Epithelial cell of esophagus (primary cell): ENCODE results near the gene OR5H2.
"Not testable (repeated sequence)": the region's sequence is repeated elsewhere in the genome, so short reads cannot be mapped to it uniquely, and the experiment has no call there.

Source experiments
- DNase-seq: peaks from one replicate; pipeline ENCODE4 v3.0.0; 2010; ENCODE audit warnings: low read depth
- H3K4me3 ChIP-seq: 2 replicates; pipeline ENCODE4 v1.5.1; 2011; ENCODE audit warnings: mild to moderate bottlenecking, low read length, control low read depth
- TF ChIP-seq, protein P1 (sequence below): IDR thresholded peaks from 2 replicates; pipeline ENCODE4 v1.5.1; 2011; ENCODE audit warnings: low read depth, mild to moderate bottlenecking, low read length, control low read depth, inconsistent platforms; ENCODE audit not compliant: insufficient read depth; ENCODE audit errors: missing control alignments

The OR5H2 gene

DNA sequence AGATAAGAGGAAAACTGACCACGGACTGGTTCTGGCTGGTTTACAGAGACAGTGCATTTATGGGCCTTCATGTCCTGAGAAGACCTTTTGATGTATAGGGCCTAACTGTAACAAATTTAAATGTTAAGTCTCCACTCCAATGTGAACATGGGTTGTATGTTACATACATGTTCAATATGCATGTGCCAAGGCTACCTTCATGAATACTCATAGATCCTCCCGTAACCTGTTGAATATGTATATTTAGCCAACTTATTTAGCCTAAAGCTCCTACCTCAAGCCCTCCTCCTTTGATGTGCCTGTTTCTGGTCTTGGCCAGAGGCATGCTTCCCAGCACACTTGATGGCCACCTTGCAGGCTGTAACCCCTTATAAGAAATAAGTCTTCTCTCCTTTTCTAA lies at the start of gene OR5H2:
Gene OR5H2, plus strand, starts transcription at position 301 of the 400 bp plus-strand sequence. CDS start 398 bp downstream, outside the sequence.
- TF ChIP-seq, protein P1, sequence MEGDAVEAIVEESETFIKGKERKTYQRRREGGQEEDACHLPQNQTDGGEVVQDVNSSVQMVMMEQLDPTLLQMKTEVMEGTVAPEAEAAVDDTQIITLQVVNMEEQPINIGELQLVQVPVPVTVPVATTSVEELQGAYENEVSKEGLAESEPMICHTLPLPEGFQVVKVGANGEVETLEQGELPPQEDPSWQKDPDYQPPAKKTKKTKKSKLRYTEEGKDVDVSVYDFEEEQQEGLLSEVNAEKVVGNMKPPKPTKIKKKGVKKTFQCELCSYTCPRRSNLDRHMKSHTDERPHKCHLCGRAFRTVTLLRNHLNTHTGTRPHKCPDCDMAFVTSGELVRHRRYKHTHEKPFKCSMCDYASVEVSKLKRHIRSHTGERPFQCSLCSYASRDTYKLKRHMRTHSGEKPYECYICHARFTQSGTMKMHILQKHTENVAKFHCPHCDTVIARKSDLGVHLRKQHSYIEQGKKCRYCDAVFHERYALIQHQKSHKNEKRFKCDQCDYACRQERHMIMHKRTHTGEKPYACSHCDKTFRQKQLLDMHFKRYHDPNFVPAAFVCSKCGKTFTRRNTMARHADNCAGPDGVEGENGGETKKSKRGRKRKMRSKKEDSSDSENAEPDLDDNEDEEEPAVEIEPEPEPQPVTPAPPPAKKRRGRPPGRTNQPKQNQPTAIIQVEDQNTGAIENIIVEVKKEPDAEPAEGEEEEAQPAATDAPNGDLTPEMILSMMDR, result no peak
- DNase-seq, result no peak
- no peak within 1 kb of the TSS for H3K4me3 ChIP-seq

DNA sequence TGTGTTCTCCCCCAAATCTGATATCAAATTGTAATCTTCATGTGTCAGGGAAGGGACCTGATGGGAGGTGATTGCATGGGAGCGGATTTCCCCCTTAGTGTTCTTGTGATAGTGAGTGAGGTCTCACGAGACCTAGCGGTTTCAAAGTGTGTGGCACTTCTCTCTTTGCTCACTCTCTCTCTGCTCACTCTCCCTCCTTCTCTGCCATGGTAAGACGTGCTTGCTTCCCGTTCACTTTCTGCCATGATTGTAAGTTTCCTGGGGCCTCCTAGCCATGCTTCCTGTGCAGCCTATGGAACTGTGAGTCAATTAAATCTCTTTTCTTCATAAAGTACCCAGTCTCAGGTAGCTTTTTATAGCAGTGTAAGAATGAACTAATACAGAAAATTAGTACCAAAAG lies 48.8 kb upstream of the OR5H2 start:
- TF ChIP-seq, protein P1, result no peak
- H3K4me3 ChIP-seq, result no peak overlapping the region
- DNase-seq, result no peak

DNA sequence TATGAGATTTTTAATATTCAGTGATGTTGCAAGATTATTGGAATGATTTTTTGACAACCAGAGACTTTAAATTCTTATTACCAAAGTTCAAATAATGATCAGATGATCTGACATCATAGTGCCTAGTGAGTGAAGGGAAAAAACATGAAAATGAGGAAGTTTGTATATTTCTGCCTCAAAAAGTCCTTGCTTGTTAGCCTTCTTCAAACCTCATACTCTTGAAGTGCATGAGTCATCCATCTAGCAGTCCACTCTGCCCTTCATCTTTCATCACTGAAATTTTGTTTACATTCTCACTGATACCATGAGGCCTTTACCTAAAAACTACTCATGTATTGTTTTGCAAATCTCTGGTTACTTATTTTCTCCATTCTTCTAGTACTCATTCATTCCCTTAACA lies 42.2 kb upstream of the OR5H2 start:
- peak; percentile 5 for DNase-seq
- no peak overlapping the region for H3K4me3 ChIP-seq
- TF ChIP-seq, protein P1, result no peak

- TF ChIP-seq, protein P1, result no peak
- H3K4me3 ChIP-seq, result no peak overlapping the region
- no peak for DNase-seq
Observed at GRCh38 chr3:98242155-98242554, 40.1 kb upstream of the OR5H2 start.

DNA sequence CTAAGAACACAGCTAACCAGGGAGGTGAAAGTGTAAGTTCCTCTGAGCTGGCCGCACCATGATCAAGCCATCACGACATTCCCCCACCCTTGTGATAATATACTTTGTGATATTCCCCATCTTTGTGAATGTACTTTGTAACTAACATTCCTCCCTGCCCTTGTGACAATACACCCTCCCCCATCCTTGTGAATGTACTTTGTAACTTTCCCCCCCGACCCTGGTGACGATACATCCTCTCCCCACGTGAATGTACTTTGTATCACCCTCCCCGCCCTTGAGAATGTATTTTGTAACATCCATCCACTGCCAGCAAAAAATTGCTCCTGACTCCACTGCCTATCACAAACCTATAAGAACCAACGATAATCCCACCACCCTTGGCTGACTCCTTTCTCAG lies 38.5 kb upstream of the OR5H2 start:
- no peak overlapping the region for H3K4me3 ChIP-seq
- TF ChIP-seq, protein P1, result no peak
- no peak for DNase-seq

GRCh38 chr3:98246142-98246541 lies 36.2 kb upstream of the OR5H2 start:
- TF ChIP-seq, protein P1, result no peak

DNA sequence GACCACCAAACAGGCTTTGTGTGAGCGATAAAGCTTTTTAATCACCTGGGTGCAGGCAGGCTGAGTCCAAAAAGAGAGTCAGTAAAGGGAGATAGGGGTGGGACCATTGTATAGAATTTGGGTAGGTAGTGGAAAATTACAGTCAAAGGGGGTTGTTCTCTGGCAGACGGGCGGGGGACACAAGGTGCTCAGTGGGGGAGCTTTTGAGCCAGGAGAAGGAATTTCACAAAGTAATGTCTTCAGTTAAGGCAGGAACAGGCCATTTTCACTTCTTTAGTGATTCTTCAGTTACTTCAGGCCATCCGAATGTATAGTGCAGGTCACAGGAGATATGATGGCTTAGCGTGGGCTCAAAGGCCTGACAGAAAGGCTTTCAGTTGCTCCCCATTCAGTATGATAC lies 26.3 kb upstream of the OR5H2 start:
- not testable (repeated sequence) for DNase-seq

More at GRCh38 chr3:98246142-98246541, 36.2 kb upstream of the OR5H2 start:
- no peak for DNase-seq
- no peak overlapping the region for H3K4me3 ChIP-seq

More for the DNA sequence above, 26.3 kb upstream of the OR5H2 start:
- H3K4me3 ChIP-seq, result not testable (repeated sequence)
